CD4-positive, alpha-beta T cell treated with Interleukin-15 for 4 hours (primary cell): ENCODE results near the gene PTGDR2.

Experiments used
- DNase-seq: peaks from one replicate; pipeline ENCODE4 v3.0.0-alpha.2; 2020; ENCODE audit warnings: low spot score

Gene PTGDR2

DNA sequence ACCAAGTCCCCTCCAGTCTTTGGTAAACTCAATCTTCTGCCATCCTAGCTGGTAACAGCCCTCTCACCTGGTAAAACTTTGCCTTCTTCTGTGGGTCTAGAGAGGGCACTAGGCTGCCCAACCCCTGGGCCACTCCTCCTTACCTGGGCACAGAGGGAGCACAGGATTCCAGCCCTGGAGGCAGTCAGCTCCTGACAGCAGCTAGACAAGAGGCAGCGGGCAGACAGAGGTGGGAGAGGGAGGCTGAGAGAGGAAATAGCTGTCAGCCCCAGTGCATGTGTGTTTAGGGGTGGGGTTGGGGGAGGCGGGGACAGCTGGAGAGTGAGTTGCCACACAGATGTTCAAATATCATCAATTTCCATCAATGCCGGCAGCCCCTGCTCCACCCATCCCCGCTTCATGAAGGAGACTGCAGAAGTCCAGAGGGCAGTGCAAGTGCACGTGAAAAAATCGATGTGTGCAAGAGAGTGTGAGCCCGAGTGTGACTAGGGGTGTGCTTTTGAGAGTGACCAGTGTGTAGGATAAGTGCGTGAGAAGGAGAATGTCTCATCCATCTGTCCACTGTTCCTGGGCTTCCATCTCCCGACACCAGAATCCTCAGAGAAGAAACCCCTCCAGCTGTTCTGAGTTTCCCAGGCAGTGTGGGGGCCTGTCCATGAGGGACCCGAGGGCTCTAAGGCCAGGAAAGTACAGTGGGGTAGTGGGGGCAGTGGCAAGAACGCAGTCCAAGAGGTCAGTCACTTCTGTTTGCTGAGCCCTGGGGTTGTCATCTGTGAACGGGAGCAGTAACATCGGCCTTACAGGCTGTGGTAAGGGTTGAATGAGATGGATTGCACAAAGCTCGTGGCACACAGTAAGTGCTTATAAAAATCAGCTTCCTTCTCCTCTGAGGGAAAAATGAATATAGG, at the start of gene PTGDR2:
PTGDR2 (minus strand) TSS at position 225 of the 908 bp plus-strand sequence. CDS start 2,228 bp downstream, outside the sequence.
- DNase-seq, result no peak

DNA sequence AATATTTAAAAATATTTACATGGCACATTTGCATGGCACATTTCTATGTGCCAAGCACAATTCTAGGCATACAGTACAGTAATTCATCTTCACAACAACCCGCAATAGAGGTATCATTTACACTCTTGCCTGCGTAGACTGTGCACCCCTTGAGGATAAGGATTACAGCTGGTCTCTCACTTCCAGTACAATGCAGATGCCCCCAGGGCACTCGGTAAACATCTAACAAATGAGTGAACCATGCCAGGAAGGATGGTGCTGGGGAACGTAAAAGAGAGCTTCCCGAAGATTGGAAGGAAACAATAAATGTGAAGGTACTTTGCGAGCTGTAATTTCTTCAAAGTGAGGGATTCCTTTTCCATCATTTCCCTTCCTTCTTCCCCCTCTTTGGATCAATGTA, 49.3 kb upstream of the PTGDR2 start:
- no peak for DNase-seq

DNA sequence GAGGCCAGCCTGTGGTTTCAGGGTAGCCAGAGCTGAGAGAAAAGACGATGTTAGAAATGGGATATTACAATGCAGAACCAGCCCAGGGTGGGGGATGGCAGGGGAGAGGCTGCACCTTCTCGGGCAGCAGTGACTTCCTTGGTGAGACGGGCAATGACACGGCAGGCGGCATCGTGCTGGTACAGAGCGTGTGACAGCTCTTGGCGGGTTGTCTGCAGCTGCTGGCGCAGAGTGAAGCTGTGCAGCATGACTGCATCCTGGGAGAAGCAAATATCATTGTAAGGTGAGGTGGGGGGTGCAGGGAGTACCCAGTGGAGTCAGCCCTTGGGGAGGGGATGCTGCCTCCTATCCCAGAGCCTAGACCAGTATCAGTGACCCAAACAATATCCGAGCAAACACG, 46.9 kb upstream of the PTGDR2 start:
- no peak for DNase-seq

DNA sequence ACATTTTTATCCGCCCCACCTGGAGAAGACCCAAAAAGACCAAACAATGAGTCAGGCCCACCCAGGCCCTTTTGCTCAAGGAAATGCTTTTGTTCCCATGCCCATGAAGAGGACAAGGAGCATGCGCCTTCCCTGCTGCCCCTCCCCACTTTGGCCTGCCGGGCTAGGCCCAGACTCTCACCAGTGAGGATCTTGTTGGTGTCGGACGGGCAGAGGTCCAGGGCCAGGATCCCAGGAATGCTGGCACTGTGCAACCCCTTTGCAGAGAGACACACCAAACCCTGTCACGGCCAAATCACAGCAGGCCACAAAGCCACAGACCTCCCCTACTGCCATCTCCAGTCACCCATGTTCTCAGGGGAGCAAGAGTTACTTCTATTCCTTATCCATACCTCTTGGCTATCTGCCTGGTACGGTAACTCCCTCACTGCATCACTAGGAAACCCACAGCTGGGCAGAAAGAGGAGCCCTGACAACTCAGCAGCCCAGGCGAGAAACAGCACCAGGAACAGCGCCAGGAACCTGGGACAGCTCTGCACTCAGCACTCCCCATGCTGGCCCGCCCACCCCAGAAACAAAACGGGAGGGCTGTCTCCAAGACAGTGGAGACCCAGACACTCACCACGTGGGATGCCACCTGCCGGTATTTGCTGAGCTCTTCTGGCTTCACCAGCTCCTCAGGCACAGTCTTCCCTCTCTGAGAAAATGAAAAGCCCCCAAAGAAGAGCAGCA, 45.1 kb upstream of the PTGDR2 start:
- DNase-seq, result no peak

DNA sequence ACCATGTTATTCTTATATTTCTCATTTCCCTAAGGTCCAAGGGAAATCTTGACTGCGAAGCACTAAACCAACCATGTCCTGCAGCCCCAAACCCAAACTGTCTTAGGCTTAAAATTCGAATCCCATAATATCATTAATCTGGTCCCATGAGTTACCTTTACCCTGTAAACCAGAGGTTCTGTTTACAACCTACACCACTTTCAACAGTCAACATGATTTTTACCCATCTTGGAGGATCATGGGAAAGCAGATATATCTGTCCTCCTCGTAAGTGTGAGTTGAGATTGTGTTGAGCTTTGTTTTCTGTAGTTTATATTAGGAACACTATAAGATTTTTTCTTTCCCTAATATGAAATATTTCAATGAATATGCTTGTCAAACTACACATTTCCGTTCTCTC, 44.2 kb upstream of the PTGDR2 start:
- no peak for DNase-seq

DNA sequence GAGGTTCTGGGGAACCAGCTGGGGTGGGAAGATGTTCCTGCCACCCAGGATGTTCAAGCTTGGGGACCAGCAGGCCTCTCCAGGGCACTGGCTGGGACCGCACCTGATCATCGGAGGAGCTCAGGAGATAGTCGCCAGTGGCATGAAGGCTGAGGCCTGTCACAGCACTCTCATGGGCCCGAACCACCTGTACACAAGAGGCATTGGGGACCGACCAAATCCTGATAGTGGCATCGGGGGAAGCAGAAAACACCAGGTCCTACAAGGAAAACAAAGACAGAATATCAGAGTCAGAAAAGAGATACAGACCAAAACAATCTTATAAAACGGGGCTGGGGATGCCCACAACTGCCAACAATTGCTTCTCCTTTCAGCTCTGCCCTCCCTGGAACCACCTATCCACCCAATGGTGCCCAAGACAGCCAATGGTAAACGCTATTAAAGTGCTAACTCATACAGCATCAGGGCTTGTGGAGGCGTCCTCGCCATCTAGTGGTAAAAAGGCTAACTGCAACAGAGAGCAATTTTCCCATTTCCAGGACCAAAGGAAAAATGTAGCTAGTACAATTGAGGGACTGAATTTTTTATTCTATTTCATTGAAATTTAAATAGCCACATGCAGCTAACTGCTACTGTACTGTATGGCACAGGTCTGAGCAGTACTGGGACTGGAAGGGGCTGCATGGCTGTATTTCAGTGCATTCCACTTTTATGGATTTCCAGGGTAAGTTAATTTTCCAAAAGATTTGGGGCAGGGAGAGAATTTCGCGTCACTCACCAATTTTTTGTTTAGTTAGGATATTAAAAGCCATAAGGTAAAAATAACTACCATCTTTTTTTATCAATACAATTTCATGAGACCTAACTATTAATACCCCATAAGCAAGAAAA, 43.5 kb upstream of the PTGDR2 start:
- peak; percentile 56 for DNase-seq

DNA sequence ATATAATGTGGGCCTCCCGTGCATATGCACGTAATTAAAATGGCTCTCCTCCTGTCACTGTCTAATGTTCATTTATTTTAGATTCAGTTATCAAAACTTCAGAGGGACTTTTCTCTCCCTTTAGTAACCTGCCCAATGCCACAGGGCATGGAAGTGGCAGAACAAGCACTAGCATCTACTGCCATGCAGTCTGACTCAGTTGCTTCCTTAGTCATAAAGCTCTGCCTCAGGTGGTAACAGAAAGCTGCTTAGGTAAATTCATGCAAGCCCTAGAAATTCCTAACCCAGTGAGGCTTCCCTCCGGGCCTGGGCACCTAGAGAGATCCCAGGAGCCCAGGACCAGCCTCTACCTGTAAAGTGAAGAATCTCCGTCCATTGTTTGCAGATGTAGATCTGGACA, 41.7 kb upstream of the PTGDR2 start:
- DNase-seq, result no peak

DNA sequence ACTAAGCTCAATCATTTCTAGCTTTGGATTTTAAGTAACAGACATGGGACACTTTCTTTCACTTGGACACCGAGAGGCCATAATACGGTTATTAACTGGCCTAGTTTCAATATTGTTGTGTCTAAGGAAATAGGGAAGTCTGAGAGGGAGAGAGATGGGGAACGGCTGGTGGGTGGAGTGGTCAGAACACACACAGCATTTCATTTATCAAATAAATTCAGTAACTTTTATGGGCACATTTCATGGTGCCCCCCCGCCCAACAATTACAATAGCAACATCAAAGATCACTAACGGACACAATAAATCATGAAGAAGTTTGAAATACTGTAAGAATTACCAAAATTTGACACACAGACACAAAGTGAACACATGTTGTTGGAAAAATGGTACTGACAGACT, 39.9 kb upstream of the PTGDR2 start:
- DNase-seq, result no peak

DNA sequence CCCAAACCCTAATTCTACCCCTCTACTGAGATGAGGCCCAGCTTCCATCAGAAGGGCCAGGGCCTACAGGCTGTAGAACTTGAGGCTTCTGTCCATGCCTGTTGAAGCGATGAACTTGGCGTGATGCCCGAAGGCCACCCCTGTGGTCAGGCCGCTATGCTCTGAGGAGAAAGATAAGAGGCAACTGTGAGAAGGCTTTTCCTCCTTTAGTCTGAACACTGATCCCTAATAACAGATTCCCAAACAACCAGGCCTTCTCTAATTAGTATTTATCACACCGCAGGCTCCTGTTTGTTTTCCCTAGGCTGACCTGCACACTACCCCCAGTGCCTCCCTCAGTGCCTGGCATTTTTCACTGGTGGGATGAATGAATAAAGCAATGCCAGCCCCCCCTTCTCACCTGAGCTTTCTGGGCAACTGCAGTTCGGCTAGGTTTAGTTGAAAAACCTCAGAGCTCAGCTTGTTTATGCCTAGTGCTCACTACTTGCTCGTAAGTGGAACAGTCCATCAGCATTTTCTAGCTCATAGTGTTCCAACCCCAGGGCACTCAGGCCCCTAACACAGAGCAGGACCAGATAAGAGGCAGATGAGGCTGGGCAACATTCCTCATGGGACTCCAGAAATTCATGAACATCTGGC, 35.5 kb upstream of the PTGDR2 start:
- no peak for DNase-seq

DNA sequence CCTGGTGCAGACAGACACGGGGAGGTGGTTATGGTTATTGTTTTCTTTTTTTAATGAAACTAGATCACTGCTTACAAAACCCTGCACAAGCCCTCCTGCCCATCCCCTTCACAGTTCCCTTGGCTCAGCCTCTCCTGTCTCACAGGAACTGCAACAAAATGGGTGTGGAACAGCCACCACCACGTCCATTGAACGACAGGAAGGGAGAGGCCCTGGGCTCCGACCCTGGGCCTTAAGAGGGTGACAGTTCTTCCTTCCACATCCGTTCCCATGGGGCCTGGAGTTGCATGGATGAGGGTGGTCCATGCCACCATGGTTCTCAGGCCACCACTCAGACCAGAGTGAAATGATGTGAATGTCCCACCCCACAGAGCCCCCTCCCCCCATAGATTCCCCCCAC, 34.9 kb upstream of the PTGDR2 start:
- no peak for DNase-seq

DNA sequence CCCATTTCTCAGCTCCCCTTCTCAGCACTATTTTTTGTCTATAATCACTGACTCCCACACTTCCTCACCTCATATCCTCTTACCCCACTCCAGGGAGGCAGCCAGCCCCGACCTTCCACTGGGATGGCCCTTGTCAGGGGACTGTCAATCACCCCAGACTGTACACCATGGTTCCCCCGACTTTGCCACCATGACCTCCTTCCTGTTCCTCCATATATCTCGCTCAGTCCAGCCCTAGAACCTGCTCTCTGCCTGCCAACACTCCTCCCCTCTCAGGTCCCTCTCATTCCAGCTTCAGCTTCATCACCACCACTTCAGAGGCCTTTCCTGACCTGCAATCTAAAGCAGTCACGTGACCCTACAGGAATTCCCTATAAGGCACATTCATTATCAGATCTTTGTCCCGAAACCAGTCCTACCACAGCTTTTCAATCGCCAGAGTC, 34.1 kb upstream of the PTGDR2 start:
- no peak for DNase-seq

DNA sequence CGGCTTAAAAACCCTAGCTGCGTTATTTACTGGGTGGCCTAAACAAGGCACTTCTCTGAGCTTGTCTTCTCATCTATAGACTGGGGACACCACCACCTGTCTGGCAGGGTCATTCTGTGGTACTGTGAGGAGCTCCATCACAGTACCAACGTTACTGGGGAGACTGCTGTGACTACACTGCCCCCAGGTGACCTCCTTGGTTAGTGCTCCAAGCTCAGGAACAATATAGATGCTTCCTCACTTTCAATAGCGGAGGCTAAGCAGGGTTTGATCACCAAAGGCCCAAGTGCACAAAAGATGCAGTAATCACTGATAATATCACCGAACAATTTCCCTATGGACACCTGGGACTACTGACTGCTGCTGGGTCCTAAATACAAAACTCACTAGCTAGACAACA, 31.8 kb upstream of the PTGDR2 start:
- DNase-seq, result peak; percentile 38

DNA sequence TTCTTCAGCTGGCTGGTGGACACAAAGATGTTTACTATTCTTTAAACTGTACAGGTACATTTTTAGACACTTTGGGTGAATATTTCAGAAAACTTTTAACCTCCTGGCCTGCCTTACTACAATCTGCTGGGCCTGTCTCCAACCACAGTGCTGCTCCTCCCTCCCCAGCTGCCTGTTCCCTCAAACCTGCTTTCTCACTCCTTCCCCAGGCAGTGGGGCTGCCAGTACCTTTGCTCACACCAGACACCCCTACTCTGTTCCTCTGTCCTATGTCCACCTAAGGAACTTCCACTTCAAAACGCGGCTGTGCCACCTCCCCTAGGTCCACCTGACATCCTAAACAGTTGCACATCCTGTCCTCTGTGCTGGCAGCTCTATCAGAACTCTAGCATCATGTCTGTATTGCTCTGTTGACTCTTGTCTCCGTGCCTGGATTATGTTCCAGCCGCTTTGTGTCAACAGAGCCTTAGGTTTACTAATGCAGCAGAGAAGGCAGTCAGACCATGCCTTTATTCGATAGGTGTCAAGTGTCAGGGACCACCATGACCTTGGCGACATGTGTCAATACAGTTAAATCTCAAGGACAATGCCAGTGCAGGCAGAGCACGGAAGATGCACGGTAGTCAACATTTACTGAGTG, 25.0 kb upstream of the PTGDR2 start:
- no peak for DNase-seq

DNA sequence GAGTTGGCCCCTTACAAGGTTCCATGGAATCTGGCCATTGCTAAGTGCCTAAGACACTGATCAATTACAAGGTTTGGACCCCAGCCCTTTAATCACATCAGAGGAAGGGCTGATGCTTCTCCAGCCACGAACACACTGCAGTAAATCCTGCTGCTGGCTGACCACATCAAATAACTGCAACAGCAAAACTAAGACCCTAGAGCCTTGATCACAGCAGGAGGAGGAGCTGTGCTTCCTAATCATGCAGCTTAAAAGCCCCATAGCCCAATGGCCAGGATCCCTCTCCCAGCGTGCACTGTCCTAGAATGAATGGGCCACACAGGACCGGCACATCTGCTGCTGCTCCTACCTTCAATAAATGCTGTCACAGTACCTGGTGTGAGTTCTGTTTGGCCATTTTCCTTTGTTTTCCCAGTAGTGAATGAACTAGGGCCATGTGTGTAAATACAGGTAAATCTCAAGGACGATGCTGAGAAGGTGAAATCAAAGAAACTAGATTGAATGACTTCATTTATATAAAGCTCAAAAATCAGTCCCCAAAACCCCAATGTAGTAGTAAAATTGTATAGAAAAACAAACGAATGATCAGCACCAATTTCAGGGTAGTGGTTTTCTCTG, 24.3 kb upstream of the PTGDR2 start:
- DNase-seq, result no peak

DNA sequence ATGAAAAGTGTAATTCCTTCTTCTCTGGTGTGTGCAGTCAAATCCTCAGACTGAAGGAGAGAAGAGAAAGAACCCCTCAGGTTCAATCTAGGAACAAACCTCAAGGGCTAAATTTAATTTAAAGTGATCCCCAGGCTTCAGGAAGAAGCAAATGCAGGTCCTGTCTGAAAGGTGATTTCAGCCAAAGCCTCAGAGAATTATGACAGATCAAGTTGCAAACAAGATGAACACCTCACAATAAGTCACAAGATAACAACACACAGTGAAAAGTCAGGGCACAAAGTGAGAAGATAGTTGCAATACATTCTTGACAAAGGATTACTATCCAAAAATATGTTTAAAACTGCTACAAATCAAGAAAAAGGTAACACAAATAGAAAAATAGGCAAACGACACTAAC, 23.4 kb upstream of the PTGDR2 start:
- no peak for DNase-seq

DNA sequence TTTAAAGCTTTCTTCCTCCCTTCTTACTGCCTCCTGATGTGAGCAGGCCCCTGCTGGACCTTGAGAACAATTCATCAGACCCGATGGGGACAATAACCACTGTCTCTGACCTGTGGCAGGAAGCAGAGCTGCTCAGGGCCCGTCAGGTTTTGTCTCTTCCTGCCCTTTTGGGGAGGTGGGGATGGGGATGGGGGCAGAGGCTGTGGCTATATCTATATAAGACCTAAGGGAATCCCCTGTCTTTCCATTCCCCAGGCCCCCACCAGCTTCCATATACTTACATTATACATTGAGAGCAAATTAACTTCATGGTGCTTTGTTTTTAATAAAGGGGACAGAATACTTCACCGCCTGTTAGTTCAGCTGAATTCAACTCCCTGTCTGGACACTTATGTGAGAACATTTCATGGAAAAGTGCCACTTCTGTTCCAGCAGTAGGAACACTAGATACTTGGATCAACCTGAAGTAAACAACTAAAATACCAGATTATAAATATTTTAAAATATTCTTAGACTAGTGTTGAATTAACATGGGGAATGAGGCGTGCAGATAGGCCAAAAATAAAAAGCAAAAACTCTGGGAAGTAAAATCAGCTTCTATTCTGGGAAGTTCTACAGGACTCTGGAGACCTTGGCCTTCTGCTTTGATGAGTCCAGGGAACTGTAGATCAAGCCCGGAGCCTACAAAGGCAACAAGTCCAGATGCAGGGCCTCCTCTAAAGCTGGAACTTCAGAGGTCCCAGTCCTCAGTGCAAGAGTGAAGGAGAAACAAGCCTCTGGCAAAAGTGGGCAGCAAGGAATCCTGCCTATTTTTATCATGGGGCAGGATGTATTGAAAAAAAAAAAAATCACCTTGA, 22.7 kb upstream of the PTGDR2 start:
- no peak for DNase-seq

DNA sequence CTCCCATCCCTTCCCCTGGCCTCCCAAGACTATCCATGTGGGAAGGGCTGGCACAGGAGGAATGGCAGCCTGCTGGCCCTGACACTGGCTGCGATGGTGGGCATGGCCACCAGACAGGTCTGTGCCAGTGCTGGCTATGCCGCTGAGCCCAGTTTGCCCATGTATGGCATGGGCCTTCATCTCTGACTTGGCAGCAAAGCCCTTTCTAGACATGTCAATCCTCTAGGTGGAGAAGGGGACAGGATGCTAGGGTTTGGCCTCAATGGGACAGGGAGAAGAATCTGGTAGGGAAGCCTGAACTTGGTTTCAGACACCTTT, 20.4 kb upstream of the PTGDR2 start:
- no peak for DNase-seq

DNA sequence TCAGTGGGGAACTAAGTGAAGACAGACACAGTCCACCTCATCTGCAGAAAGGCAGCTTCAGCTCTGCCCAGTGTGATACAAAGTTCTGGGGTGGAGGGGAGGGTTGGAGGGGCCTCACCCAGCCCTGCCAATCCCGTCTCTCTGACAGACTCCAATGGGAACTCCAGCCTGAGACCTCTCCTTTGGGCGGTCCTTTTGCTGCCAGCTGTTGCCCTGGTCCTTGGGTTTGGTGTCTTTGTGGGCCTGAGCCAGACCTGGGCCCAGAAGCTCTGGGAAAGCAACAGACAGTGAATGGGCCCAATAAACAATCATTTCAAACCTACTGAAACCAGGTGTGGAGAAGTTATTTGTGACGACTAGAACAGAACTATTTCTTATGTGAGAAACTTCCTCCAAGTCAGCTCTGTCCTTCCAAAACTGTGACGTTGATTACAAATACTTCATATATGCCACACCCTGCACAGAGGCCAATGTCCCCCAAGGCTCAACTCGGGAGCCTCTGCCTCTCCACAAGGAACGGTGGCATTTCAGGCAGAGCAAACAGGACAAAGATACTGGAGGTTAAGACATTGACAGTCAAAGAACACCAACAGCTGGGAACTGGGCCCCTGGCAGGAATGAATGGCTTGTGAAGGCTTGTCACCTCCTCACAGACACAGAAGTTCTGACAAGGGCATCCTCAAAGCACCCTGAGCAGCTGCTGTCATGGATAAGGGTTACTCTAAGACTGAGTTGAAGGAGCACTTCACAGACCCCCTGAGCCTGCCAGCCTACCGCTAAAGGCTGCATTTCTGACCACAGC, 19.8 kb upstream of the PTGDR2 start:
- no peak for DNase-seq
